Hepatocyte (in vitro differentiated cells): ENCODE data around the gene CRLF3. TPM values are rescaled to one million over a fixed set of nuclear protein-coding genes. Genes with fewer than 3 reads are reported as not detected.

ENCODE experiments used
- DNase-seq: peaks from one replicate; pipeline ENCODE4 v3.0.0-alpha.2; 2016; ENCODE audit warnings: low spot score
- H2AFZ ChIP-seq: fragments of 200-600 bp; sonication (generic); 2 replicates; pipeline ENCODE4 v1.6.0; 2016; ENCODE audit warnings: antibody characterized with exemption, mild to moderate bottlenecking
- H3K27ac ChIP-seq: fragments of 200-600 bp; sonication (generic); 2 replicates; pipeline ENCODE4 v1.5.1; 2016; ENCODE audit warnings: mild to moderate bottlenecking
- H3K27me3 ChIP-seq: fragments of 200-600 bp; sonication (generic); 2 replicates; pipeline ENCODE4 v1.6.1; 2016
- H3K36me3 ChIP-seq: fragments of 200-600 bp; sonication (generic); replicated peaks from 2 replicates; pipeline ENCODE4 v1.5.1; 2016; ENCODE audit warnings: low read depth; ENCODE audit not compliant: insufficient read depth
- H3K4me1 ChIP-seq: fragments of 200-600 bp; sonication (generic); 2 replicates; pipeline ENCODE4 v1.5.1; 2016; ENCODE audit warnings: mild to moderate bottlenecking, moderate library complexity; ENCODE audit not compliant: insufficient read depth
- H3K4me2 ChIP-seq: fragments of 200-600 bp; sonication (generic); 2 replicates; pipeline ENCODE4 v1.6.0; 2016
- H3K4me3 ChIP-seq: fragments of 200-600 bp; sonication (generic); 2 replicates; pipeline ENCODE4 v1.5.1; 2016; ENCODE audit warnings: mild to moderate bottlenecking
- H3K79me2 ChIP-seq: fragments of 200-600 bp; sonication (generic); 2 replicates; pipeline ENCODE4 v1.6.0; 2017; ENCODE audit warnings: mild to moderate bottlenecking
- H3K9me2 ChIP-seq: fragments of 200-600 bp; sonication (generic); replicated peaks from 2 replicates; pipeline ENCODE4 v1.6.0; 2017; ENCODE audit warnings: mild to moderate bottlenecking; ENCODE audit not compliant: insufficient read depth
- H3K9me3 ChIP-seq: fragments of 200-600 bp; sonication (generic); 2 replicates; pipeline ENCODE4 v1.5.1; 2016; ENCODE audit warnings: low read depth, mild to moderate bottlenecking
- H4K20me1 ChIP-seq: fragments of 200-600 bp; sonication (generic); 2 replicates; pipeline ENCODE4 v1.6.0; 2016; ENCODE audit warnings: mild to moderate bottlenecking; ENCODE audit not compliant: insufficient read depth, poor library complexity, severe bottlenecking
- EZH2 ChIP-seq: fragments of 200-600 bp; sonication (generic); IDR thresholded peaks from 2 replicates; pipeline ENCODE4 v1.6.1; 2016; ENCODE audit warnings: antibody characterized with exemption, mild to moderate bottlenecking, borderline replicate concordance
- EZH2phosphoT487 ChIP-seq: fragments of 200-600 bp; sonication (generic); IDR thresholded peaks from one replicate; pipeline ENCODE4 v1.6.1; 2018; ENCODE audit warnings: antibody characterized with exemption, mild to moderate bottlenecking, low read depth, moderate library complexity; ENCODE audit not compliant: unreplicated experiment, severe bottlenecking
- WGBS: methylation state at CpG from one replicate; pipeline ENCODE4 v1.1.6; 2016; ENCODE audit warnings: low lambda C conversion rate; ENCODE audit errors: missing lambda C conversion rate; 5-methylcytosine and 5-hydroxymethylcytosine counted together
- polyA plus RNA-seq: library from polyadenylated mRNA; unstranded; fragments of >200 nt; fragmentation: Nextera tagmentation; extraction: Ambion mirVana; gene quantifications from 2 replicates; pipeline ENCODE4 v1.2.1, GENCODE V29; 2016
- total RNA-seq: library from RNA; depleted of rRNA; stranded (reverse); fragments of >200 nt; gene quantifications from 2 replicates; pipeline ENCODE4 v1.2.3, GENCODE V29; 2014
- TF ChIP-seq, protein P1 (sequence below): fragments of 200-600 bp; sonication (generic); IDR thresholded peaks from 2 replicates; pipeline ENCODE4 v1.5.1; 2016; ENCODE audit warnings: antibody characterized with exemption, mild to moderate bottlenecking; ENCODE audit not compliant: poor library complexity

The CRLF3 gene
- total and polyA plus RNA-seq, 2 experiments from 2014 or later = 8.4 to 8.7 TPM

DNA sequence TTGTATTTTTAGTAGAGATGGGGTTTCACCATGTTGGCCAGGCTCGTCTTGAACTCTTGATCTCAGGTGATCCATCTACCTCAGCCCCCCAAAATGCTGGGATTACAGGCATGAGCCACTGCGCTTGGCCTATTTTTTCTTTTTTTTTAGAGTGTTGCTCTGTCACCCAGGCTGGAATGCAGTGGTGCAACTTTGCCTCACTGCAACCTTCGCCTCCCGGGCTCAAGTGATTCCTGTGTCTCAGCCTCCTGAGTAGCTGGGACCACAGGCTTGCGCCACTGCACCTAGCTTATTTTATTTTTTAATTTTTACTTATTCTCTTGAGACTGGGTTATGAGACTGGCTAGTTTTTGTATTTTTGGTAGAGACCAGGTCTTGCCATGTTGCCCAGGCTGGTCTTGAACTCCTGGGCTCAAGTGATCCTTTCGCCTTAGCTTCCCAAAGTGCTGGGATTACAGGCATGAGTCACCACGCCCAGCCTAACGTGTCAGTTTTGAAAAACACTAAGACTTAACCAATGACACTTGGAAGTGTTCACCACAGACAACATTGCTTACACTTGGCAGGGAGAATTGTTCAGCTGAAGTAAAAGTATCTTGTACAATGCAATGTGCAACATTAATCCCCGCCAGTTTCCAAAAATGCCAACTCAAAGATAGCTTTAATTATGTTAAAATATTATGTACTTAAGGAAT, 34.2 kb upstream of the CRLF3 start:
- TF ChIP-seq, protein P1, sequence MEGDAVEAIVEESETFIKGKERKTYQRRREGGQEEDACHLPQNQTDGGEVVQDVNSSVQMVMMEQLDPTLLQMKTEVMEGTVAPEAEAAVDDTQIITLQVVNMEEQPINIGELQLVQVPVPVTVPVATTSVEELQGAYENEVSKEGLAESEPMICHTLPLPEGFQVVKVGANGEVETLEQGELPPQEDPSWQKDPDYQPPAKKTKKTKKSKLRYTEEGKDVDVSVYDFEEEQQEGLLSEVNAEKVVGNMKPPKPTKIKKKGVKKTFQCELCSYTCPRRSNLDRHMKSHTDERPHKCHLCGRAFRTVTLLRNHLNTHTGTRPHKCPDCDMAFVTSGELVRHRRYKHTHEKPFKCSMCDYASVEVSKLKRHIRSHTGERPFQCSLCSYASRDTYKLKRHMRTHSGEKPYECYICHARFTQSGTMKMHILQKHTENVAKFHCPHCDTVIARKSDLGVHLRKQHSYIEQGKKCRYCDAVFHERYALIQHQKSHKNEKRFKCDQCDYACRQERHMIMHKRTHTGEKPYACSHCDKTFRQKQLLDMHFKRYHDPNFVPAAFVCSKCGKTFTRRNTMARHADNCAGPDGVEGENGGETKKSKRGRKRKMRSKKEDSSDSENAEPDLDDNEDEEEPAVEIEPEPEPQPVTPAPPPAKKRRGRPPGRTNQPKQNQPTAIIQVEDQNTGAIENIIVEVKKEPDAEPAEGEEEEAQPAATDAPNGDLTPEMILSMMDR = no peak
- TF ChIP-seq EZH2 (no peak), EZH2phosphoT487 (no peak)
- 93% methylated on average over 9 of the region's 9 CpGs for WGBS
- Histone ChIP-seq H2AFZ (no peak overlapping the region), H3K36me3 (no peaks in the 10 kb centered on the region), H3K4me2 (no peak overlapping the region), H4K20me1 (no peaks in the 10 kb centered on the region), H3K27me3 (no peaks in the 10 kb centered on the region), H3K79me2 (no peaks in the 10 kb centered on the region), H3K27ac (no peak overlapping the region), H3K9me2 (no peaks in the 10 kb centered on the region), H3K4me1 (no peaks in the 10 kb centered on the region), H3K9me3 (no peaks in the 10 kb centered on the region), H3K4me3 (no peak overlapping the region)
- no peak for DNase-seq

DNA sequence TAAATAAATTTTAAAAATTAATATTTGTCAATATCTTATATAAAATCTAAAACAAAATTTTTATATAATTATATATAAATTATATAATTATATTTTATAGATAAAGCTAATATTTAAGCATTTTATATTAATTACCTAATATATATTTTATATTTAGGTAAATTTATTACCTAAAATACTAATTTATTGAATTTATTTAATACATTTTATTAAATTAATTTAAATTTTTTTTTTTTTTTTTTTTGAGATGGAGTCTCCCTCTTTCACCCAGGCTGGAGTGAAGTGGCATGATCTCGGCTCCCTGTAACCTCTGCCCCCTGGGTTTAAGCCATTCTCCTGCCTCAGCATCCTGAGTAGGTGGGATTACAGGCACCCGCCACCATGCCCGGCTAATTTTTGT, 29.7 kb upstream of the CRLF3 start:
- Histone ChIP-seq H3K9me2 (no peaks in the 10 kb centered on the region), H3K4me3 (no peak overlapping the region), H3K4me1 (no peaks in the 10 kb centered on the region), H2AFZ (no peak overlapping the region), H3K4me2 (no peak overlapping the region), H3K79me2 (no peaks in the 10 kb centered on the region), H3K9me3 (no peaks in the 10 kb centered on the region), H3K27ac (no peak overlapping the region), H3K27me3 (no peaks in the 10 kb centered on the region), H4K20me1 (no peaks in the 10 kb centered on the region), H3K36me3 (no peaks in the 10 kb centered on the region)
- TF ChIP-seq EZH2phosphoT487 (no peak), EZH2 (no peak)
- TF ChIP-seq, protein P1 = no peak
- DNase-seq = no peak
- WGBS = 93% methylated on average over 3 of the region's 3 CpGs

DNA sequence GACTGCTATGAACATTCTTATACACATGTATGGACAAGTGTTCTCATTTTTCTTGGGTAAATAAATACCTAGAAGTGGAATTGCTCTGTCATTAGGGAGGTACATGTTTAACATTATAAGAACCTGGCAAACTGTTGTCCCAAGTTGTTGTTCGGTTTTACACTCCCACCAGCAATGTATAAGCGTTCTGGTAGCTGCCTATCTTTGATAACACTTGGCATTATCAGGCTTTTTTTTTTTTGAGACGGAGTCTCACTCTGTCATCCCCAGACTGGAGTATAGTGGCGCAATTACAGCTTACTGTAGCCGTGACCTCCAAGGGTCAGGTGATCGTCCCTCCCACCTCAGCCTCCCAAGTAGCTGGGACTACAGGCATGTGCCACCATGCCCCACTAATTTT, 23.5 kb upstream of the CRLF3 start:
- Histone ChIP-seq H3K4me1 (no peaks in the 10 kb centered on the region), H3K79me2 (no peaks in the 10 kb centered on the region), H3K27me3 (no peaks in the 10 kb centered on the region), H4K20me1 (no peaks in the 10 kb centered on the region), H3K27ac (no peak overlapping the region), H3K36me3 (no peaks in the 10 kb centered on the region), H2AFZ (no peak overlapping the region), H3K4me2 (no peak overlapping the region), H3K4me3 (no peak overlapping the region), H3K9me2 (no peaks in the 10 kb centered on the region), H3K9me3 (no peaks in the 10 kb centered on the region)
- 99% methylated on average over 6 of the region's 6 CpGs for WGBS
- no peak for TF ChIP-seq EZH2phosphoT487
- no peak for TF ChIP-seq EZH2
- TF ChIP-seq, protein P1 = no peak
- DNase-seq = no peak
